Breast epithelium (tissue), 3 donors: Measurements from ENCODE around the gene RBM15.

Experiments
- POLR2A ChIP-seq: fragments of 450-650 bp; IDR thresholded peaks from one replicate; pipeline ENCODE4 v1.6.1; 2016; ENCODE audit warnings: antibody characterized with exemption, mild to moderate bottlenecking, moderate library complexity
- POLR2AphosphoS5 ChIP-seq, 3 donors: sonication (generic); formaldehyde crosslinking; IDR thresholded peaks; one replicate each; pipeline ENCODE4 v1.6.1; 2017; ENCODE audit warnings: antibody characterized with exemption in 3 of 3
- TF ChIP-seq, protein P1 (sequence below), 3 donors: fragments of 450-650 bp; IDR thresholded peaks; one replicate each; pipeline ENCODE4 v1.5.1; 2016 to 2017; ENCODE audit warnings: antibody characterized with exemption in 3 of 3, mild to moderate bottlenecking in 3 of 3, moderate library complexity in 3 of 3

DNA sequence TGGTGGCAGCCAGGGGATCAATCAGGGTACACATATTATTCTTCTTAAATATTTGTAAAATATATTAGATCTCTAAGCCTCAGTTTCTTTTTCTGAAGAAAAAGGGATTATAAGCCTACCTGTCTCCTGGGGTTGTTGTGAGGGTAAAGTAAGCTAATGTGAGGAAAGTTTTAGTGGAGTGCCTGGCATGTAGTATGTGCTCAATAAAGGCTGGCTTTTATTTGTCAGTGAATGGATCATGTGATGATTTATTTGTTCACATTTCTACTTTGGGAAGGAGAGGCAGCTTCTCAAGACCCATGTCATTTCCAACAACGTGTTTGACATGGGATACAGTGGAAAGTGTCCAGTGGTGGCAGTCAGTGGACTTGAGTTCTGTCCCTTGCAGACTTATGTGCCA is 12.4 kb upstream of the RBM15 start:
- TF ChIP-seq, protein P1, sequence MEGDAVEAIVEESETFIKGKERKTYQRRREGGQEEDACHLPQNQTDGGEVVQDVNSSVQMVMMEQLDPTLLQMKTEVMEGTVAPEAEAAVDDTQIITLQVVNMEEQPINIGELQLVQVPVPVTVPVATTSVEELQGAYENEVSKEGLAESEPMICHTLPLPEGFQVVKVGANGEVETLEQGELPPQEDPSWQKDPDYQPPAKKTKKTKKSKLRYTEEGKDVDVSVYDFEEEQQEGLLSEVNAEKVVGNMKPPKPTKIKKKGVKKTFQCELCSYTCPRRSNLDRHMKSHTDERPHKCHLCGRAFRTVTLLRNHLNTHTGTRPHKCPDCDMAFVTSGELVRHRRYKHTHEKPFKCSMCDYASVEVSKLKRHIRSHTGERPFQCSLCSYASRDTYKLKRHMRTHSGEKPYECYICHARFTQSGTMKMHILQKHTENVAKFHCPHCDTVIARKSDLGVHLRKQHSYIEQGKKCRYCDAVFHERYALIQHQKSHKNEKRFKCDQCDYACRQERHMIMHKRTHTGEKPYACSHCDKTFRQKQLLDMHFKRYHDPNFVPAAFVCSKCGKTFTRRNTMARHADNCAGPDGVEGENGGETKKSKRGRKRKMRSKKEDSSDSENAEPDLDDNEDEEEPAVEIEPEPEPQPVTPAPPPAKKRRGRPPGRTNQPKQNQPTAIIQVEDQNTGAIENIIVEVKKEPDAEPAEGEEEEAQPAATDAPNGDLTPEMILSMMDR (IDR thresholded peaks at IDR 0.05): no peak
- TF ChIP-seq POLR2A (no peak), POLR2AphosphoS5 (IDR thresholded peaks at IDR 0.05) (no peak)
